ENCODE results near the gene NAPSA.
"Not testable (repeated sequence)": the region's sequence is repeated elsewhere in the genome, so short reads cannot be mapped to it uniquely, and the experiment has no call there.

Gene NAPSA

GRCh38 chr19:50340331-50340730 is 25.1 kb downstream of the NAPSA start:
- Histone ChIP-seq H3K27ac (ENCODE audit: low read length) (no peak overlapping the region), H3K36me3 (ENCODE audit: control insufficient read depth, insufficient read depth, low read length) (no peaks in the 10 kb centered on the region), H3K27me3 (ENCODE audit: control insufficient read depth, insufficient read depth, low read length) (no peaks in the 10 kb centered on the region), H3K4me1 (ENCODE audit: control insufficient read depth, insufficient read depth, low read length) (no peaks in the 10 kb centered on the region), H3K9me3 (ENCODE audit: control insufficient read depth, insufficient read depth, low read length) (peaks cover 4% of the 10 kb centered on the region), H3K4me3 (ENCODE audit: low read length) (no peak overlapping the region)
- no peak for DNase-seq (ENCODE audit: low read depth, low spot score)

GRCh38 chr19:50337031-50337430 is 28.4 kb downstream of the NAPSA start:
- not testable (repeated sequence) for H3K4me3 ChIP-seq (ENCODE audit: low read length); H3K27ac ChIP-seq (ENCODE audit: low read length); H3K27me3 ChIP-seq (ENCODE audit: control insufficient read depth, insufficient read depth, low read length); H3K9me3 ChIP-seq (ENCODE audit: control insufficient read depth, insufficient read depth, low read length); H3K36me3 ChIP-seq (ENCODE audit: control insufficient read depth, insufficient read depth, low read length); H3K4me1 ChIP-seq (ENCODE audit: control insufficient read depth, insufficient read depth, low read length); DNase-seq (ENCODE audit: low read depth, low spot score)
- no CpG with 5 or more reads among the region's 6 CpGs for whole genome bisulfite sequencing (ENCODE audit: insufficient coverage, insufficient read length)

- no CpG with 5 or more reads among the region's 12 CpGs for WGBS (ENCODE audit: insufficient coverage, insufficient read length)
- H3K4me1 ChIP-seq (ENCODE audit: control insufficient read depth, insufficient read depth, low read length) = no peaks in the 10 kb centered on the region; the same call in 1 of the 2 replicates
- H3K9me3 ChIP-seq (ENCODE audit: control insufficient read depth, insufficient read depth, low read length) = no peaks in the 10 kb centered on the region
- no peak overlapping the region for H3K4me3 ChIP-seq (ENCODE audit: low read length)
- H3K27me3 ChIP-seq (ENCODE audit: control insufficient read depth, insufficient read depth, low read length) = no peaks in the 10 kb centered on the region
- DNase-seq (ENCODE audit: low read depth, low spot score) = no peak
- no peak overlapping the region for H3K27ac ChIP-seq (ENCODE audit: low read length)
- no peaks in the 10 kb centered on the region for H3K36me3 ChIP-seq (ENCODE audit: control insufficient read depth, insufficient read depth, low read length)
These were observed 30.6 kb downstream of the NAPSA start for GRCh38 chr19:50334741-50335421.

DNA sequence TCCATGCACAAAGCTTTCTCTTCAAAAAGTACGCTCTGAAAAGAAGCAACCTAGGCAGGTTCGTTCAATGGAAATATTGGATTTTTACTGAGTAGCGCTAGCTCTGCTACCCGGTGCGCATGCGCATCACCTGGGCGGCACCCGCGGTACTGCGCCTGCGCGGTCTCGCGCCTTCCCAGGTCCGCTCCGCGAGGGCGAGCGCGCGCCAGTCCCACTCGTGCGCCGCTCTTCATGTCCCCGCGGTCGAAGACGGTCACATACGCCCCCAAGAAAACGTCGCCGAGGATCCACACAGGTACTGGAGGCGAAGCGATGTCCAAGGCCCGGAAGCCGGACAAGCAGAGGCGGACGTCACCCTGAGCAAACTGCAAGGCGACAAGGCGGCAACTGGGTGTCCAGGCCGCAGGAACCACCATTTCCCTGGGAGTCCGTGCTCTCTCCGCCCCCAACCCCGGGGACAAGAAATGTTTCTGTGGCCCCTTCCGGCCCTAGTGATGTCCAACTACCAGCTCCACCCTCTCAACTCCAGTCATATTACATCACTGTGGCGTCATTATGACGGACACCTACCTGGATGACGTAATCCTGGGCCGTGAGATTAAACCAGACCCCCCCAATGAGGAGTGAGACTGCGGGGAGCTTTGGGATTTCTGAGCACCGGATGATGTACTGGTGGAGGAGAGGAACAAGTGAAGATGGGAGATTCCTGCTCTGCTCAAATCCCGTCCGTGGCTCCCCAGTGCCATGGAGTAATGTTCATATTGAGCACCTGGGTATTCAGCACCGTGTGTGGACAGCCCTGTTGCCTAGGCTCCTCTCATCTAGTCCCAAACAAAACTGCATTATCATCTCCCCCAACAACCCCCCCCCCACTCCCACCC is 31.5 kb downstream of the NAPSA start:
- no CpG with 5 or more reads among the region's 54 CpGs for WGBS (ENCODE audit: insufficient coverage, insufficient read length)
- Histone ChIP-seq H3K9me3 (ENCODE audit: control insufficient read depth, insufficient read depth, low read length) (no peaks in the 10 kb centered on the region), H3K4me3 (ENCODE audit: low read length) (peak overlapping the region; percentile 67; the same call in 1 of the 2 replicates), H3K27me3 (ENCODE audit: control insufficient read depth, insufficient read depth, low read length) (no peaks in the 10 kb centered on the region), H3K27ac (ENCODE audit: low read length) (no peak overlapping the region), H3K4me1 (ENCODE audit: control insufficient read depth, insufficient read depth, low read length) (no peaks in the 10 kb centered on the region; the same call in 1 of the 2 replicates), H3K36me3 (ENCODE audit: control insufficient read depth, insufficient read depth, low read length) (no peaks in the 10 kb centered on the region)
- DNase-seq (ENCODE audit: low read depth, low spot score) = no peak

- no peaks in the 10 kb centered on the region for H3K36me3 ChIP-seq (ENCODE audit: control insufficient read depth, insufficient read depth, low read length)
- H3K4me3 ChIP-seq (ENCODE audit: low read length) = peak overlapping the region; percentile 67; the same call in 1 of the 2 replicates
- no peaks in the 10 kb centered on the region; the same call in 1 of the 2 replicates for H3K4me1 ChIP-seq (ENCODE audit: control insufficient read depth, insufficient read depth, low read length)
- no CpG with 5 or more reads among the region's 34 CpGs for WGBS (ENCODE audit: insufficient coverage, insufficient read length)
- no peaks in the 10 kb centered on the region for H3K27me3 ChIP-seq (ENCODE audit: control insufficient read depth, insufficient read depth, low read length)
- no peaks in the 10 kb centered on the region for H3K9me3 ChIP-seq (ENCODE audit: control insufficient read depth, insufficient read depth, low read length)
- no peak overlapping the region for H3K27ac ChIP-seq (ENCODE audit: low read length)
- no peak for DNase-seq (ENCODE audit: low read depth, low spot score)
These were observed 32.2 kb downstream of the NAPSA start for GRCh38 chr19:50333235-50333736.

- H3K27ac ChIP-seq (ENCODE audit: low read length) = no peak overlapping the region
- DNase-seq (ENCODE audit: low read depth, low spot score) = no peak
- H3K9me3 ChIP-seq (ENCODE audit: control insufficient read depth, insufficient read depth, low read length) = no peaks in the 10 kb centered on the region
- WGBS (ENCODE audit: insufficient coverage, insufficient read length) = no CpG with 5 or more reads among the region's 20 CpGs
- H3K4me1 ChIP-seq (ENCODE audit: control insufficient read depth, insufficient read depth, low read length) = no peaks in the 10 kb centered on the region; the same call in 1 of the 2 replicates
- H3K4me3 ChIP-seq (ENCODE audit: low read length) = peak overlapping the region; percentile 67; the same call in 1 of the 2 replicates
- no peaks in the 10 kb centered on the region for H3K36me3 ChIP-seq (ENCODE audit: control insufficient read depth, insufficient read depth, low read length)
- H3K27me3 ChIP-seq (ENCODE audit: control insufficient read depth, insufficient read depth, low read length) = no peaks in the 10 kb centered on the region
These were observed 33.0 kb downstream of the NAPSA start for GRCh38 chr19:50332244-50333038.

GRCh38 chr19:50331994-50332243 is 33.5 kb downstream of the NAPSA start:
- Histone ChIP-seq H3K4me3 (ENCODE audit: low read length) (peak overlapping the region; percentile 67; the same call in 1 of the 2 replicates), H3K27ac (ENCODE audit: low read length) (no peak overlapping the region), H3K4me1 (ENCODE audit: control insufficient read depth, insufficient read depth, low read length) (no peaks in the 10 kb centered on the region; the same call in 1 of the 2 replicates), H3K36me3 (ENCODE audit: control insufficient read depth, insufficient read depth, low read length) (no peaks in the 10 kb centered on the region), H3K27me3 (ENCODE audit: control insufficient read depth, insufficient read depth, low read length) (no peaks in the 10 kb centered on the region), H3K9me3 (ENCODE audit: control insufficient read depth, insufficient read depth, low read length) (peaks cover 2% of the 10 kb centered on the region; the same call in 1 of the 2 replicates)
- DNase-seq (ENCODE audit: low read depth, low spot score) = no peak
- WGBS (ENCODE audit: insufficient coverage, insufficient read length) = no CpG with 5 or more reads among the region's 2 CpGs

DNA sequence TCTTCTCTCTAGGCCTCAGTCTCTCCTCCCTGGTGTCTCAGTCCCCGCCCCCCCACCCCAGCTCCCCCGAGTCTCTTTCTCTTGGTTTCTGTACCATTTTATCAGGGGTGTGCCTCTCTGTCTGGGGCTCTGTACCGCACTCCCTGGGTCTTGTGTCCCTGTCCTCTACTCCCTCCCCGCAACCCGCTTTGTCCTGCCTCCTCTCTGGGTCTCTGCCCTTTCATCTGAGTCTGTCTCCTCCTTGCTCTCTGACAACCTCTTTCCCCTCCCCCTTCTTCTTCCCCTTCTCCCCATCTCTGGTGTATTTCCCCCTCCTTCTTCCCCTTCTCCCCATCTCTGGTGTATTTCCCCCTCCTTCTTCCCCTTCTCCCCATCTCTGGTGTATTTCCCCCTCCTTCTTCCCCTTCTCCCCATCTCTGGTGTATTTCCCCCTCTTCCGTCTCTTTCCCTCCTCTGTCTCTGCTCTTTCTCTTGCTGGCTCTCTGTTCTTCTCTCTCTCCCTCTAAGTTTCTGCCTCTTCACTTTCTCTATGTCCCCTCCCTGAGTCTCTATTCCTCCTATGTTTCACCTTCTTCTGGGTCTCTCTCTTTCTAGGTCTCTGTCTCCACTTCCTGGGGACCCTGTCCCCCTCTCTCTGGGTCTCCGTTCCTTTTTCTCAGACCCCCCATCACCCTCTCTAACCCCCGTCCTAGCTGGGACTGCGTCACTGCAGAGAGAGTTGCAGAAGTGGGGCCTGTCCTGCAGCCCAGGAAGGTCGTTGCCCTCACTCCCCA is 34.0 kb downstream of the NAPSA start:
- WGBS (ENCODE audit: insufficient coverage, insufficient read length) = no CpG with 5 or more reads among the region's 10 CpGs
- Histone ChIP-seq H3K27me3 (ENCODE audit: control insufficient read depth, insufficient read depth, low read length) (no peaks in the 10 kb centered on the region), H3K4me1 (ENCODE audit: control insufficient read depth, insufficient read depth, low read length) (no peaks in the 10 kb centered on the region; the same call in 1 of the 2 replicates), H3K27ac (ENCODE audit: low read length) (no peak overlapping the region), H3K9me3 (ENCODE audit: control insufficient read depth, insufficient read depth, low read length) (peaks cover 2% of the 10 kb centered on the region; the same call in 1 of the 2 replicates), H3K4me3 (ENCODE audit: low read length) (peak overlapping the region; percentile 47; the same call in 1 of the 2 replicates), H3K36me3 (ENCODE audit: control insufficient read depth, insufficient read depth, low read length) (no peaks in the 10 kb centered on the region)
- DNase-seq (ENCODE audit: low read depth, low spot score) = no peak

DNA sequence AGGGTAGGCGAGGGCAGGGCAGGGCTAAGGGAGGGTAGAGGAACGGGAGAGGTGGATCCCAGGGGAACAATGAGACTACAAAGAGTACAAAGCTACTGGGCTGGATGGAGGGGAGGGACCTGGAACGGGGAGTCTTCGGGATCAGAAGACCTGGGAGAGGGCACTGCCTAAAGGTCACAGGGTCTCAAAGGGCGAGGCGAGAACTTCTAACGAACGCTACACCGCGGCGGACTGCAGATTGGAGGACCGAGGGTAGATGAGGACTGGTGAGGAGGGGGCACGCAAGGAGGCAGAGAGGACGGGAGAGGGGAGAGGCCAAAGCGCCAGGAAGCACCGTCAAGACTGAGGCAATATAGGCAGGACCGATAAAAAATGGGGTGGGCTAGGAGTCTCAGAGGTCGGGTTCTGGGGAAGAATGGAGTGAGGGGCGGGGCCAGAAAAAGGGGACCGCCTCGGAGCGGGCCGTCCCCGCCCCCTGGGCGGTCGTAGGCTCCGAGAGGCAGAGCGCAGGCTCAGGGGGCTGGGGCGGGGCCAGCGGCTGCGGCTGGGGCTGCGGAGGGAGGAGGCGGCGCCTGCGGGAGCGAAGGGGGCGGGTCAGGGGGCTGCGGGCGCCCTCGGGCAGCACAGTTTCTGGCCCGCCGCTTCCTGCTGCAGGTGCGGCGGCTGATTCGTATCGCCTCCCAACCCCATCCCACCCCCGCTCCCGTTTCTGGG is 34.9 kb downstream of the NAPSA start:
- Histone ChIP-seq H3K36me3 (ENCODE audit: control insufficient read depth, insufficient read depth, low read length) (no peaks in the 10 kb centered on the region), H3K9me3 (ENCODE audit: control insufficient read depth, insufficient read depth, low read length) (peaks cover 2% of the 10 kb centered on the region; the same call in 1 of the 2 replicates), H3K27ac (ENCODE audit: low read length) (no peak overlapping the region), H3K27me3 (ENCODE audit: control insufficient read depth, insufficient read depth, low read length) (no peaks in the 10 kb centered on the region), H3K4me1 (ENCODE audit: control insufficient read depth, insufficient read depth, low read length) (no peaks in the 10 kb centered on the region; the same call in 1 of the 2 replicates), H3K4me3 (ENCODE audit: low read length) (peak overlapping the region; percentile 47; the same call in 1 of the 2 replicates)
- no peak for DNase-seq (ENCODE audit: low read depth, low spot score)
- WGBS (ENCODE audit: insufficient coverage, insufficient read length) = no CpG with 5 or more reads among the region's 48 CpGs
